Measurements from ENCODE around the gene GATD1.

DNA sequence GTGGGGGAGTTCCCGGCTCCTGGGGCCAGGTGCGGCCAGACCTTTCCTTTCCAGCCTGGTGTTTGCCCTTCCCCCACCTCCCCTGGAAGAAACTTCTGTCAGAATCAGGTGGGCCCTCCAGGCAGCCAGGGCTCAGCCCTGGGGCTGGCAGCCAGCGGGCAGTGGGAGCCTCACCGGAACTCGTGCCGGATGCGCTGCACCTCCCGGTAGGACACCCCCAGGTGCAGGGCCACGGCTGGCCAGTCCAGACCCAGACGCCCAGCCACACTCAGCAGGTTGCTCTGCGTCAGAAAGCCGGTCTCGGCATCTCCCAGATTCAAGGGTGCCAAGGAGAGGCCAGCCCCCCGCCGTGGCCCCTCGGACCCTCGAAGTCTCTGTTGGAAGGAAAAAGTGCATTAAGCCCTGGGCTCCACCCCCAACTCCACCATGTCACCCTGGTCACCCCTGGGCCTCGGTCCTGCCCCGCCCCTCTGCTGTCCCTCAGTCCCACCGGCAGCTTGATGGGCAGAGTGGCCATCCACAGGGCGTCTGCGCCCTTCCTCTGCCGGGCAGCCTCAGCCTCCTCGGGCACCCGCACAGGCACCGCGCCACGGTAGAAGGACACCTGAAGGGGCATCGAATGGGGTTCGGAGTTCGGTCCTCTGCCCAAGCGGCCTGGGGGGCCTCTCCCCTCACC is 22.5 kb upstream of the GATD1 start:
- TF ChIP-seq, protein P1, sequence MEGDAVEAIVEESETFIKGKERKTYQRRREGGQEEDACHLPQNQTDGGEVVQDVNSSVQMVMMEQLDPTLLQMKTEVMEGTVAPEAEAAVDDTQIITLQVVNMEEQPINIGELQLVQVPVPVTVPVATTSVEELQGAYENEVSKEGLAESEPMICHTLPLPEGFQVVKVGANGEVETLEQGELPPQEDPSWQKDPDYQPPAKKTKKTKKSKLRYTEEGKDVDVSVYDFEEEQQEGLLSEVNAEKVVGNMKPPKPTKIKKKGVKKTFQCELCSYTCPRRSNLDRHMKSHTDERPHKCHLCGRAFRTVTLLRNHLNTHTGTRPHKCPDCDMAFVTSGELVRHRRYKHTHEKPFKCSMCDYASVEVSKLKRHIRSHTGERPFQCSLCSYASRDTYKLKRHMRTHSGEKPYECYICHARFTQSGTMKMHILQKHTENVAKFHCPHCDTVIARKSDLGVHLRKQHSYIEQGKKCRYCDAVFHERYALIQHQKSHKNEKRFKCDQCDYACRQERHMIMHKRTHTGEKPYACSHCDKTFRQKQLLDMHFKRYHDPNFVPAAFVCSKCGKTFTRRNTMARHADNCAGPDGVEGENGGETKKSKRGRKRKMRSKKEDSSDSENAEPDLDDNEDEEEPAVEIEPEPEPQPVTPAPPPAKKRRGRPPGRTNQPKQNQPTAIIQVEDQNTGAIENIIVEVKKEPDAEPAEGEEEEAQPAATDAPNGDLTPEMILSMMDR (conservative IDR thresholded peaks at IDR 0.05 in 1 of 2, IDR thresholded peaks at IDR 0.05 in 1 of 2; ENCODE audit: low read depth in 1 of 2, low read length in 2 of 2) = no peak
- TF ChIP-seq EZH2 (IDR thresholded peaks at IDR 0.05; ENCODE audit: low read length, missing control alignments) = no peak
